Activated CD4-positive, alpha-beta T cell treated with anti-CD3 and anti-CD28 coated beads, Interleukin-2, amount 50 U/mL, for 4 hours (primary cell): ENCODE results near the gene DDX42.
"Not testable (repeated sequence)": the region's sequence is repeated elsewhere in the genome, so short reads cannot be mapped to it uniquely, and the experiment has no call there.

Source experiments
- DNase-seq, 2 experiments: peaks; one replicate each; pipeline ENCODE4 v3.0.0-alpha.2; 2020

Gene DDX42

DNA sequence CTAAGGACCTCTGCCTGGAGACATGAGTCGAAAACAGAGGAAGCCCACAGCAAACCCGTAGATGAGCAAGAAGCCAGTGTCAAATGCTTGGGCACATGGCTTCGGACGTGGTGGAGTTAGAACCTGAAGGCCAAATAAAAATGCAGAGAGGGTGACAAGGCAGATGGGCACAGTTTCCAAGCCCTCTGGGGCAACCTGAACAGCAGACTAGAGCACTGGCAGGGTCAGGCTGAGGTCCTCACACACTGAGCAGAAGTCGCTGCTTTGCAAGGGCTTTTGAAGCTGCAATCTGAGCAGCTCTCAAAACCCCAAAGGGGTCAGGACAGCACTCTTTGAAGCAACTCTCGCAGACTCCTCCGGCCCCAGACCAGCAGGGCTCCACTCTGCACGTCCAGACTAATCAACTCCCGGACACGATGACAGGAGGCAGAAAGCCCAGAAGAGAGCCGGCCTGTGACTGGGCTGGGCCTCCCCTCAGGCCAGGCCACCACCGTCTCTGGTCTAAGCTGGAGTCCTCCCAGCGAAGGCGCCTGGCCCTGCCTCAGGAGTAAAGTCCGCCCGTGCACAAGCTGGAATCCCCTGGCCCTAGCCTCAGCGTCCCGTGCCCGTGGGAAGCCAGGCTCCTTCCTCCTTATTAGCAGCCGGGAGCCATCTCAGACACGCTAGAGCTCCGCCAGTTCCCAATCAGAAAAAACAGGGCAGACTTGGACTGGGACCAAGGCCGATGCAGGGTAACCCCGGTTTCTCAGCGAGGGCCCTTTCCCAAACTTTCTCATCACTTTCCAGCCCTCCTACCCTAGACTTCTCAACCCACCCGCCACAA lies 67.6 kb downstream of the DDX42 start:
- DNase-seq: no peak

DNA sequence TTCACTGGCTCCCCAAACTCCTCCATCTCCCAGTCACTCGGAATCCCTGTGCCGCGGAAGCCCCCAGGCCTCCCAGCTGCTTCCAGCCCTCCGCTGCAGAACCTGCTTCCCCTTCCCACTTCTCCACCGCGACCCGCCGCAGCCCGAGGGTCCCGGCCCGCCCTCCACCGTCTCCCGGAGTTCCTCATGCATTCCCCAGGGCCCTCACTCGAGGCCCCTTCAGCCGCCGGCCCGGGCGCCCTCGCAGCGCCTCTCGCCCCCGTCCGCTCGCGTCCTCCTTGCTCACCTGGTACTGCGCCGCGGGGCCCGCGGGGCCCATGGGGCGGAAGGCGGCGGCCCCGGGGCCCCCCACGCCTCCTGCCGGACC lies 68.2 kb downstream of the DDX42 start:
- no peak for DNase-seq

DNA sequence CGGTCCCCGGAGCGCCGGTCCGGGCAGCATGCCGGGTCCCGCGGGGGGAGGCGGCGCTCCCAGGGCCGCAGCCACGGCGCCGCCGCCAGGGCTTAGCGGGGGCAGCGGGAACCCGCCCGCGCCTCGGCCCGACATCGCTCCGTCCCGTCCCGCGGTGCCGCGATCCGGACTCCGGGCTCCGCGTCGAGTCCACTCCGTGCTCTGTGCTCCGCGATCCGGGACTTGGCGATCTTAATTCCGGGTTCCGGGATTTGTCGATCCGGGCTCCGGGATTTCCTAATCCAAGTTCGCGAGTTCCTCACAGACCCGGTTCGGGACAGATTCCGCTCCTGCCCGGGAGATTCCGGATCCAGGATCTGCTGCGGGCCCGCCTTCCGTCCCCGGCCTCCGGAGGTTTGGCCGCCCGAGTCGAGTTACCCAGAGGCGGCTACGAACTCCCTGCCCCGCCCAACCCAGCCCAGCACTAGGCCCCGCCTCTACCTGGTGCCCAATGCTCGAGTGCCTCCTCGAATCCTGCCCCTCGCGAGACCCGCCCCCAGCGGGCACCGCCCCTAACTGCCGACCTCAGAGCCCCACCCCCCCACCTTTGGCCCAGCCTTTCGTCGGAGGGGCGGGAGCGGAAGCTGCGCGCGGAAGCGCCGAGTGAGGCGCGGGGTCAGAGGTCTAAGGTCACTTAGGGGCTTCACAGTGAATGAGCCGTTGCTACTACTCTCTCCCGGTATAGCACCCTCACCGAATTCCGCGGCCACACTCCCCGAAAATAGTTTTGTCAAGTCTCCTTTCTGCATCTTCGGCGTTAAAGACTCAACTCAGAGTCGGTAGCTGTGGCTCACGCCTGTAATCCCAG lies 68.8 kb downstream of the DDX42 start, which contains the start of gene SMARCD2:
Gene SMARCD2, minus strand, starts transcription at position 146 of the 847 bp plus-strand sequence. Its CDS starts 11 bp downstream, at position 135.
- peak; percentile 99 to 100 for DNase-seq

DNA sequence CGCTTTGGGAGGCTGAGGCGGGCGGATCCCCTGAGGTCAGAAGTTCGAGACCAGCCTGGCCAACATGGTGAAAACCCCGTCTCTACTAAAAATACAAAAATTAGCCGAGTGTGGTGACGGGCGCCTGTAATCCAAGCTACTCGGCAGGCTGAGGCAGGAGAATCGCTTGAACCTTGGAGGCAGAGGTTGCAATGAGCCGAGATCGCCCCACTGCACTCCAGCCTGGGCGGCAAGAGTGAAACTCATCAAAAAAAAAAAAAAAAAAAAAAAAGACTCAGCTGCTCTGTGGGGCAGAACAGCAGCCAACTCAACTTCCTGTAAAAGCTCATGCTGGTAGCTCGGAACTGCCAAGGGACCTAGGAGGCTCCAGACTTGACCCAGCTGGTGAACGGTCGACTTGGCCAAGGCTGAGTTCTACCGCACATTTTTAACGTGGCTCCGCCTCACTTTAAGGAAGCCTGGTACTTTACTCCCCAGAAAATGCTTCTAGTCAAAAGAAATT lies 69.5 kb downstream of the DDX42 start:
- not testable (repeated sequence) for DNase-seq

DNA sequence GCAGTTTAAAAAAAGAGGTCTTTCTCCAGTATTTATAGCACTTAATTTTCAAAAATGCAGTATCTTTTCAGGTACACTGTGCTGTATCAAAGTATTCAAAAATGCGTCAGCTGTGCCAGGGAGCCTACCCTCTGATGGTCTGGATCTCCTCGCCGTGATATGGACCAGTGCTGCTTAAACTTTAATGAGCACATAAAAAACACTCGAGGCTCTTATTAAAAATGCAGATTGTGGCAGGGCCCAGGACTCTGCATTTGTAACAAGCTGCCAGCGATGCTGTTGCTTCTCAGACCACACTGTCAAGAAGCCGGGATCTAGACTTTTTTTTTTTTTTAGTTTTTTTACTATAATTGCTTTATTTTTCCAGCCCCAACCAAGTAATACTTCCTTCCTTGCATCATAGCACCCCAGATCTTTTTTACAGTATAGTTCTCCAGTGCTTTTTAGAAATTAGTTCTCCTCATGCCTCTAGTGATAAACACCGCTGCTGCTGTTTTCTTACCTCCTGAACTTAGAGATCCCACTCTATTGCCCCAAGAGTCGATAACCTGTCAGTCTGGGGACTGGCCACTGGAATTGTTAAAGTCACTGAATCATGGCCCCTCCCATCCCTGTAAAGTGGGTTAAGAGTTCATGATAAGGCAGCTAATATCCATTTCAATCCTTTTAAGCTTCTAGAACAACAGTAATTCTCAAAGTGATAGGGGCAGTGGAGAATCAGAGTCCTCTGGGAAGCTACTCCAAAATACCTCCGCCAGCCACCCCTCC lies 70.1 kb downstream of the DDX42 start:
- DNase-seq: no peak

DNA sequence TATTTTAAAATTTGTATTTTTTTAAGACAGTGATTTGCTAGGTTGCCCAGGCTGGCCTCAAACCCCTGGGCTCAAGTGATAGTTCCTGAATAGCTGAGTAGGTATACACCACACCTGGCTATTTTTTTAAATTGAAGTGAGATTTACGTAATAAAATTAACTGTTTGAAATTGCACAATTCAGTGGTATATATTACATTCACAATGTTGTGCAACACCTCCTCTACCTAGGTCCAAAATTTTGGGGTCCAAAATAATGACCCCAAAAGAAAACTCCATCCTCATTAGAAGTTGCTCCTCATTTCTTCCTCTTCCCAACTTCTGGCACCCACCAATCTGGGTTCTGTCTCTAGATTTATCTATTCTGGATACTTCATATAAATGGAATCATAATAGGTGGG lies 71.5 kb downstream of the DDX42 start:
- no peak for DNase-seq

DNA sequence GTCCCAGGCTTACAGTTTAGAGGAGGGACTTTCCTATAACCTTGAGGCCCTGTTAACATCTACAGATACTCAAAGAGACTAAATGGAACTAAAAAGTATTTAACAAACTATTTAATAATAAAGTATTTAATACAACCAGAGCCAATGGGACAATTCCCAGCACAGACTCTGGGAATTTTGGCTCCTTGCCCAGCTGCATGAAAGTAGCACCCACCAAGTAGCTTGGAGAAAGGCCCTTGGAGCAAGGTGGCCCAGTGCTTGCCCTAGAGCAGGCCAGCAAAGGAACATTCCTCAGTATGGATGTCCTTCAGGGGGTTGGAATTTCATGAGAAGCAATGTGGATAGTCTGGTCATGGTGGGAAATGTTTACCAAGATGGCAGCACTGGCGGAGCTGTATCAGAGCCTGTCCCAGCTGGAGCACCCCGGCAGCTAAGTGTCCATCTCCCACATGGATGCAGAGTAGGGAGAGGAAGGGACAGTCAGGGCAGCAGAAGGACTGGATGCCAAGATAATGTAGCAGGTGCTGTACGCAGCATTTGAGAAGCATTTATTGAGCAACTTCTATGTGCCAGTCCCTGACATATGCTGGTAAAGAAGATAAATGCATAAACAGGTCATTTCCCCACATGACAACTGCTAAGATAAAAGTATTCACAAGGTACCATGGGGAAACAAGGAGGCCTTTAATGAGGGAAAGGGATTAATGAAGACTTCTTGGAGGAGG lies 73.7 kb downstream of the DDX42 start:
- no peak for DNase-seq

DNA sequence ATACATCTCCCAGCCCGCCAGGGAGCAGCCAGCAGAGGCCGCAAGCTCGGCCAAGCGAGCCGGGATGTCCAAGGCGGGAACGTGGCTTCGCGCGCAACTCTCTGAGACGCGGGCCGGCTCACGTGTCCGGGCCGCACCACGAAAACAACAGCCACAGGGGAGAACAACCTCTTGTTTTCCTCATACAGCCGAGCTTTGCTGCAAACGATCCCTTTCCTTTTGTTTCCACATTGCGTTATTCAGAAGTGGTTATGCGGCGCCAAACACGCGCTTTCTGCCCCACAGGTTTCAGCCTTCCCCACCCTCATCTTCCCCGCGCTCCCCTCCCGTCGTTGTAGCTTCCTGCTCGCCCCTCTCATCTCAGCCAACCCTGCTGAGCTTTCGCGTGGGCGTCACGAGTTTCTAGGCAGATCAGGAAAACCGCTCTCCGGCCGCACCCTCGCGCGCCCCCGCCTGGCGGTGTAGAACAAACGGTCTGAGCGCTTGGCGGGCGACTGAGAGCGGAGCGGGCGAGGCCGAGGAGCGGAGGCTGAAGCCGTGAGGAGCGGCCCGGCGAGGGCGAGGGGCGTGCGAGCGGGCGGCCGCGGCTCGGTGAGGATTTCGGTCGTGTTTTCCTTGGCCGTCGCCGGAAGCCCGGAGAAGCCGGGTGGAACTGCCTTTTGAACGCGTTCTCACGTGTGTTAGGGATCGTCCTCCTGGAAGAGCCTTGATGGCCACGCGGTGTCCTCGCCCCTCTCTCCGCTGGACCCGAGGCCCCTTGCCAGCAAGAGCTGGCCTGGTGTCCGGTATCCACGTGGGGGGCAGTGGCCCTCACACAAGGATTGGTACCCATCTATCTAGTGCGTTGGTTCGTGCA lies 75.1 kb downstream of the DDX42 start:
- DNase-seq: peak; percentile 97

DNA sequence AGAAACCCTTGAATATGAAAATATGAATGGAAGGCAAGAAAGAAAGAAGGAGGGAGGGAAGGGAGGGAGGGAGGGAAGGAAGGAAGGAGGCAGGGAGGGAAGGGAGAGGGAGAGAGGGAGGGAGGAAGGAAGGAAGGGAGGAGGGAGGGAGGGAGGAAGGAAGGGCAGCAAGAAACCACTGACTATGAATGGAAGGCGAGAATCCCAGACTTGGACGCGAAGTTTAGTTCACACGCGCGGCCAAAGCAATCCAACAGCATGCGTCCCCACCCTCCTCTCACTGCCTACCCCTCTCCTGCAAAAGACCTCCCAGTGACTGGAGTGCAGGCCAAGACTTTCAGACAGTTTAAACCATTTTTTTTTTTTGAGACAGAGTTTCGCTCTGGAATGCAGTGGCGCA lies 76.4 kb downstream of the DDX42 start:
- no peak for DNase-seq

DNA sequence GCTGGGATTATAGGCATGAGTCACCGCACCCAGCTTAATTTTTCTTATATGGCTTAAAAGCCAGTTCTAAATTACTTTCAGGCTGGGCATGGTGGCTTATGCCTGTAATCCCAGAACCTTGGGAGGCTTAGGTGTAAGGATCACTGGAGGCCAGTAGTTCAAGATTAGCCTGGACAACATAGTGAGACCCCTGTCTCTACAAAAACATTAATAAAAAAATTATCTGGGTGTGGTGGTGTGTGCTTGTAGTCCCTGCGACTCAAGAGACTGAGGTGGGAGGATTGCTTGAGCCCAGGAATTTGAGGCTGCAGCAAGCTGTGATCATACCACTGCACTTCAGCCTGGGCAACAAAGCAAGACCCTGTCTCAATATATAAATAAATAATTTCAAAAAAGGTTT lies 79.3 kb downstream of the DDX42 start:
- no peak for DNase-seq

DNA sequence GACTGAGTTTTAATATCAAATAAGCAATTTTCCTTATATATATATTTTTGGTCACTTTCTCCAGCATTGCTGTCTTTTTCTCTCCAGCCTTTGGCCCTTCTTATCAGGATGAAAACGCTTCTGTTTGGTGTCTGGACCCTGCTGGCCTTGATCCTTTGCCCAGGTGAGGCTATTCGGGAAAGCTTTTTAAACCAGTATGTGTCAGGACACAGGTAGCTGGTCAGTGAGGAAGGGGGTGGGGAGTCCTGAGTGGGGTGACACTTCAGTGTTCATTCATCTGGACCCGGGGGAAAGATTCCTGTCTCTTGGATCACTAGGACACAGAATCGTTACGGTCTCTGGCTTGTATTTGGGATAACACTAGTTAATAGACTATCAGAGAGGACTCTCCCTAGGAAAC lies 80.7 kb downstream of the DDX42 start:
- no peak for DNase-seq

DNA sequence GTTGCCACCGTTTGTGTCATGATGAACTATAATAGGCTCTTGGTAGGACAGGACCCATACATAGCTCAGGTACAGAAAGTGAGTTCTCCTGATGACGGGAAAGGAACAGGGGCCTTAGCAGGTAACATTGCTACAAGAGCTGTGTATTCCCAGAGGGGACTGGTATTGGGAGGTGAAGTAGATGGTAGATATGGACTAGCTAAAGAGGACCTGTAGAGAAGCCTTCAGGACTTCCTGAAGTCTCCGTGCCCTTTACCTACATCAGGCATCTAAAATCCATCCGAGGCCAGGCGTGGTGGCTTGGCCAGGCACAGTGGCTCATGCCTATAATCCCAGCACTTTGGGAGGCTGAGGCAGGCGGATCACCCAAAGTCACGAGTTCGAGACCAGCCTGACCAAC lies 81.2 kb downstream of the DDX42 start:
- DNase-seq: no peak

DNA sequence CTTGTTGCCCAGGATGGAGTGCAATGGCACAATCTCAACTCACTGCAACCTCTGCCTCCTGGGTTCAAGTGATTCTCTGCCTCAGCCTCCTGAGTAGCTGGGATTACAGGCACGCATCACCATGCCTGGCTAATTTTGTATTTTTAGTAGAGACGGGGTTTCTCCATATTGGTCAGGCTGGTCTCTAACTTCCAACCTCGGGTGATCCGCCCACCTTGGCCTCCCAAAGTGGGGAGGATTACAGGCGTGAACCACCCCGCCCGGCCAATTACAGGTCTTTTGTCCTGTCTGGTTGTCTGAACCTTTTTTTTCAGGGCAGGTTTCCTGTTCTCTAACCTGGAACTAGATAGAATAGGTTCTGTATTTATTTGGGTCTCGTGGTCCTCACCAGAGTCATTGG lies 82.5 kb downstream of the DDX42 start:
- not testable (repeated sequence) for DNase-seq

DNA sequence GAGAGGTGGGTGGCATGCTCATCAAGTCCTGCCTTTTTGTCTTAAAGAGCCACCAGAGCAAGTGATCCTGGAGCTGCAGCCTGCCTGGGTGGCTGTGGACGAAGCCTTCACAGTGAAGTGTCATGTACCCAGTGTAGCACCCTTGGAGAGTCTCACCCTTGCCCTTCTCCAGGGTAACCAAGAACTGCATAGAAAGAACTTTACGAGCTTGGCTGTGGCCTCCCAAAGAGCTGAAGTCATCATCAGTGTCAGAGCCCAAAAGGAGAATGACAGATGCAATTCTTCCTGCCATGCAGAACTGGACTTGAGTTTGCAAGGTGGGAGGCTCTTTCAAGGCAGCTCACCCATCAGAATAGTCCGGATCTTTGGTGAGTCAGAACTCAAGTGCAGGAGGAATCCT lies 85.3 kb downstream of the DDX42 start:
- no peak for DNase-seq

DNA sequence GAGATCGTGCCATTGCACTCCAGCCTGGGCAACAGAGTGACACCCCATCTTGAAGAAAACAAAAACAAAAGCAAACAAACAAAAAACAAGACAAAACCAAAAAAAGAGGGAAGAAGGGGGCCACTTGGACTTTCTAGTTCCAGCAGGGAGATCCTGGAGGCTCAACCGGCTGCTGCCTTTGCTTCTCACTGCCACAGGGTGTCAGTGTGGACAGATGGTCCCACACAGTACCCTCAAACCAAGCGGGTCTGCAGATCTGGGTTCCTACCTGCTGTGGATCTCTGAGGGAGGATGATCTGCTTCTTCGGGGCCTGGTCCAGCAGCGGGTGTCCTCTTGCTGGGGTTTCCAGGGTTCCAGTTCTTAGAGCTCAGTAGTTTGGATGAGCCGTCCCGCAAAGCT lies 92.7 kb downstream of the DDX42 start:
- DNase-seq: not testable (repeated sequence)
